ENCODE measurements around the gene IL21R.

IL21R gene

DNA sequence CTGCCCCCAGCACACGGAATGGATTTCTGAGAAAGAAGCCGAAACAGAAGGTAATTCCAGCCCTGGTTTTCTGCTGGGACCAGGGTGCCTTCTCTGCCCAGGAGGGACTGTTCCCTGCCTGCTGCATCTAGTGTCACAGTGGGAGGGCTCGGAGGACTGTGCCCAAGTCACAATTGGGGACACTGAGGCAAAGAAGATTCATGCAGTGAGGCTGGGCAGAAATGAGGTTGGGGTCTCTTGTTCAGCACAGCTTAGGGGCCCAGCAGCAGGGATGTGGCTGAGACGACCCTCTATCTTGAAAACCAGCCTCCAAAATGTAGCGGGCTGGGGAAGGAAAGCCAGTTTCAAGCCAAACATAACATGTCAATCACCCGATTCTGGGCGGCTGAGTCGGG is 592 bp downstream of the IL21R start:
- no peak for TF ChIP-seq GABPA (IDR thresholded peaks at IDR 0.05; ENCODE audit: low read depth)
- no peak for TF ChIP-seq REST (IDR thresholded peaks at IDR 0.05; ENCODE audit: insufficient replicate concordance, low read depth)
- TF ChIP-seq, protein P1, sequence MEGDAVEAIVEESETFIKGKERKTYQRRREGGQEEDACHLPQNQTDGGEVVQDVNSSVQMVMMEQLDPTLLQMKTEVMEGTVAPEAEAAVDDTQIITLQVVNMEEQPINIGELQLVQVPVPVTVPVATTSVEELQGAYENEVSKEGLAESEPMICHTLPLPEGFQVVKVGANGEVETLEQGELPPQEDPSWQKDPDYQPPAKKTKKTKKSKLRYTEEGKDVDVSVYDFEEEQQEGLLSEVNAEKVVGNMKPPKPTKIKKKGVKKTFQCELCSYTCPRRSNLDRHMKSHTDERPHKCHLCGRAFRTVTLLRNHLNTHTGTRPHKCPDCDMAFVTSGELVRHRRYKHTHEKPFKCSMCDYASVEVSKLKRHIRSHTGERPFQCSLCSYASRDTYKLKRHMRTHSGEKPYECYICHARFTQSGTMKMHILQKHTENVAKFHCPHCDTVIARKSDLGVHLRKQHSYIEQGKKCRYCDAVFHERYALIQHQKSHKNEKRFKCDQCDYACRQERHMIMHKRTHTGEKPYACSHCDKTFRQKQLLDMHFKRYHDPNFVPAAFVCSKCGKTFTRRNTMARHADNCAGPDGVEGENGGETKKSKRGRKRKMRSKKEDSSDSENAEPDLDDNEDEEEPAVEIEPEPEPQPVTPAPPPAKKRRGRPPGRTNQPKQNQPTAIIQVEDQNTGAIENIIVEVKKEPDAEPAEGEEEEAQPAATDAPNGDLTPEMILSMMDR (IDR thresholded peaks at IDR 0.05; ENCODE audit: insufficient read depth, low read length): no peak
- TF ChIP-seq SPI1 (IDR thresholded peaks at IDR 0.05; ENCODE audit: borderline replicate concordance, low read depth): no peak
- no peak for TF ChIP-seq POLR2AphosphoS5 (IDR thresholded peaks at IDR 0.05; ENCODE audit: low read depth)
- no peak overlapping the region for H3K4me3 ChIP-seq (replicated peaks; ENCODE audit: insufficient read depth, low read length)
- H3K27me3 ChIP-seq (ENCODE audit: insufficient read depth, poor library complexity, severe bottlenecking): no peaks in the 10 kb centered on the region
- DNase-seq (ENCODE audit: low read depth in 1 of 2, low spot score in 1 of 2): no peak
- H3K27ac ChIP-seq (replicated peaks): no peak overlapping the region

DNA sequence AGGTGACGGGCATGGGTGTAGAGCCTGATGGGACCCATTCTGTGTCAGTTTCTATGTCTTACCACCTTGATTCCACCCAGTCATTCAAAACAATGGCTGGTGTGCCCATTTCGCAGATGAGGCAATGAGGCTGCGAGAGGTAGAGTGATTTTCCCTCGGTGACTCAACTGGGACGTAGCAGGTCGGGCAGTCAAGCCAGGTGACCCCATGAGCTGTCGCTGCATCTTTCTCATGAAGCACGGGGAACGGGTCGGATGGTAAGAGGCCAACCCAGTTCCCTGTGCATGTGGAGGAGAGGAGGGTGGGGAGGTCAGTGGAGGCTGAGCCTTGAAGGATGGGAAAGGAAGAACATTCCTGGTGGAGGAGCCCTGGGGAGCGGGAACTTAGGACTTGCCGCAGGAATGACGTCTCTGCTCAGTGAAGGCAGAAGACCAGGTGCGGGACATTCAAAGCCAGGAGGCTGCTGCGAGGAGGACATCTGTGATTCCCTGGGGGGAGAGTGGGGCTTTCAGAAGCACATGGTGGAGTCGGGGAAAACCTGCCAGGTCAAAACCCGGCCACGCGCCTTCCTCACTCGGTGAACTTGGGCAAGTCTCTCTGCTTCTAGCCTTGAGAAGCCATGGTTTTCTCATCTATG is 1.1 kb downstream of the IL21R start:
- no peak overlapping the region for H3K4me3 ChIP-seq (replicated peaks; ENCODE audit: insufficient read depth, low read length)
- no peaks in the 10 kb centered on the region for H3K27me3 ChIP-seq (ENCODE audit: insufficient read depth, poor library complexity, severe bottlenecking)
- no peak overlapping the region for H3K27ac ChIP-seq (replicated peaks)
- TF ChIP-seq POLR2AphosphoS5 (IDR thresholded peaks at IDR 0.05; ENCODE audit: low read depth): no peak
- no peak for TF ChIP-seq GABPA (IDR thresholded peaks at IDR 0.05; ENCODE audit: low read depth)
- DNase-seq (ENCODE audit: low read depth in 1 of 2, low spot score in 1 of 2): no peak

DNA sequence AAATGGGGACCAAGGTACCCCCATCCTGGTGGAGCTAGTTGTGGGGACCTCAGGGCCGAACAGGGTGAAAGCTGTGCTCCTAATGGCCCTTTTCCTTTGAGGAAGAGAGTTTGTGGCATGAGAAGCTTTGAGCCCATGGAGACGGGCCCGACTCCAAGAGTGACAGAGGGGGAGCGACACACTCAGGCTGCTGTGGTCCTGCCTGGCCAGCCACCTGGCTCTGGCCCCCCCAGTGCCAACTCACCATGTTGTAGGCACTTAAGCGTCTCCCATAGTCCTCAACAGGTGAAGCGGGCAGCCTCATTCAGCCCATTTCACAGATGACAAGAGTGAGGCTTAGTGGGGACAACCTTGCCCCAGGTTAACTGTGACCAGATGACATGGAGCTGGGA is 1.6 kb downstream of the IL21R start:
- no peak overlapping the region for H3K4me3 ChIP-seq (replicated peaks; ENCODE audit: insufficient read depth, low read length)
- DNase-seq (ENCODE audit: low read depth in 1 of 2, low spot score in 1 of 2): no peak
- H3K27me3 ChIP-seq (ENCODE audit: insufficient read depth, poor library complexity, severe bottlenecking): no peaks in the 10 kb centered on the region
- TF ChIP-seq POLR2AphosphoS5 (IDR thresholded peaks at IDR 0.05; ENCODE audit: low read depth): no peak
- no peak for TF ChIP-seq GABPA (IDR thresholded peaks at IDR 0.05; ENCODE audit: low read depth)
- TF ChIP-seq SPI1 (IDR thresholded peaks at IDR 0.05; ENCODE audit: borderline replicate concordance, low read depth): no peak
- TF ChIP-seq REST (IDR thresholded peaks at IDR 0.05; ENCODE audit: insufficient replicate concordance, low read depth): no peak
- TF ChIP-seq, protein P1 (IDR thresholded peaks at IDR 0.05; ENCODE audit: insufficient read depth, low read length): no peak
- H3K27ac ChIP-seq (replicated peaks): no peak overlapping the region

DNA sequence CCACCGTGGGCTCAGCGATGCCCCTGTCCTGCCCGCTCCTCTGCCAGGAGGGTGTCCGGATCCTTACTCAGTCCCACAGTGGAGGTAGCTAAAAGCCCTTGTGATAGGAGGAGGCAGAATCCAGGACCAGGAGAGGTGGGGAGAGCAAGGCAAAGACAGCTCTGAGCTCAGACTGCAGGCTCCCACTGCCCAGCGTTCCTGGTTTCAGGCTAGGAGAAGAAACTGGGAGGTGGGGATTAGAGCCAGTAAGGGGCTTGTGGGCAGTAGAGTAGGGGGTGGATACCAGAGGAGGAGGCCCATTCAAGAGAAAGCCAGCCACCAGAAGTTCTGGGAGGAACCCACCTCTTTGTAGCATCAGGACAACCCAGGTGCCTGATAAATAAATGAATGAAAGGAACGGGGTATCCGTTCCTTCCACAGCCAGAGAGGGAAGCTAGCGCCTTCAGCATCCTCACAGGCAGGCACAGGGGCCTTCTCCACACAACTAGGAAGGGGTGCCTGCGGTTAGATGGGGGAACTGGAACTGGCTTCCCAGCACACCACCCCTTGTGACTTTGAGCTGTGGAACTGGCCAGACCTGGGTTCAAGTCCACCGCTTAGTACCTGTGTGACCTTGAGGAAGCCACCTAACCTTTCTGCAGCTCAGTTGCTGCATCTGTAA is 2.3 kb downstream of the IL21R start:
- Histone ChIP-seq H3K27ac (replicated peaks) (no peak overlapping the region), H3K4me3 (replicated peaks; ENCODE audit: insufficient read depth, low read length) (no peak overlapping the region), H3K27me3 (ENCODE audit: insufficient read depth, poor library complexity, severe bottlenecking) (no peaks in the 10 kb centered on the region)
- TF ChIP-seq POLR2AphosphoS5 (IDR thresholded peaks at IDR 0.05; ENCODE audit: low read depth) (no peak), SPI1 (IDR thresholded peaks at IDR 0.05; ENCODE audit: borderline replicate concordance, low read depth) (no peak), GABPA (IDR thresholded peaks at IDR 0.05; ENCODE audit: low read depth) (no peak), REST (IDR thresholded peaks at IDR 0.05; ENCODE audit: insufficient replicate concordance, low read depth) (no peak)
- TF ChIP-seq, protein P1 (IDR thresholded peaks at IDR 0.05; ENCODE audit: insufficient read depth, low read length): no peak
- DNase-seq (ENCODE audit: low read depth in 1 of 2, low spot score in 1 of 2): peak in 1 of 2 experiments; percentile 28
